Ishikawa (cell line): Measurements from ENCODE around the gene ADAM19.

Experiments
- CEBPB ChIP-seq: IDR thresholded peaks from 2 replicates; pipeline ENCODE4 v1.6.1; 2012
- CREB1 ChIP-seq: IDR thresholded peaks from 2 replicates; pipeline ENCODE4 v1.6.1; 2012; ENCODE audit warnings: low read depth
- EGR1 ChIP-seq: IDR thresholded peaks from 2 replicates; pipeline ENCODE4 v1.6.1; 2012
- EP300 ChIP-seq: IDR thresholded peaks from 2 replicates; pipeline ENCODE4 v1.6.1; 2012; ENCODE audit warnings: borderline replicate concordance
- FOXM1 ChIP-seq: IDR thresholded peaks from 2 replicates; pipeline ENCODE4 v1.6.1; 2012; ENCODE audit warnings: low read depth, borderline replicate concordance
- MAX ChIP-seq: IDR thresholded peaks from 2 replicates; pipeline ENCODE4 v1.6.1; 2012
- NFIC ChIP-seq: IDR thresholded peaks from 2 replicates; pipeline ENCODE4 v1.6.1; 2012
- RAD21 ChIP-seq: IDR thresholded peaks from 2 replicates; pipeline ENCODE4 v1.6.1; 2012; ENCODE audit warnings: low read depth
- REST ChIP-seq: IDR thresholded peaks from 2 replicates; pipeline ENCODE4 v1.6.1; 2012; ENCODE audit warnings: low read depth, mild to moderate bottlenecking
- TAF1 ChIP-seq: IDR thresholded peaks from 2 replicates; pipeline ENCODE4 v1.6.1; 2012; ENCODE audit warnings: low read depth, mild to moderate bottlenecking
- TCF12 ChIP-seq: IDR thresholded peaks from 2 replicates; pipeline ENCODE4 v1.6.1; 2012; ENCODE audit warnings: low read depth
- TEAD4 ChIP-seq: IDR thresholded peaks from 2 replicates; pipeline ENCODE4 v1.6.1; 2012
- USF1 ChIP-seq: IDR thresholded peaks from 2 replicates; pipeline ENCODE4 v1.6.1; 2012
- YY1 ChIP-seq: IDR thresholded peaks from 2 replicates; pipeline ENCODE4 v1.6.1; 2012; ENCODE audit warnings: low read depth
- ZBTB7A ChIP-seq: IDR thresholded peaks from 2 replicates; pipeline ENCODE4 v1.6.1; 2012; ENCODE audit warnings: low read depth

The ADAM19 gene

GRCh38 chr5:157607371-157608161 is 32.0 kb upstream of the ADAM19 start:
- no peak for TF ChIP-seq USF1
- no peak for TF ChIP-seq EGR1

- TF ChIP-seq MAX (no peak), NFIC (no peak), YY1 (no peak), TEAD4 (no peak)
These were observed 30.5 kb upstream of the ADAM19 start for GRCh38 chr5:157606046-157606445.

- TF ChIP-seq REST (no peak), NFIC (no peak)
These were observed 28.0 kb upstream of the ADAM19 start for GRCh38 chr5:157603333-157604190.

GRCh38 chr5:157602505-157602904 is 26.9 kb upstream of the ADAM19 start:
- TF ChIP-seq TCF12, result no peak
- no peak for TF ChIP-seq RAD21
- no peak for TF ChIP-seq USF1
- no peak for TF ChIP-seq TAF1
- no peak for TF ChIP-seq CEBPB
- TF ChIP-seq EP300, result no peak
- TF ChIP-seq CREB1, result no peak
- TF ChIP-seq REST, result no peak
- TF ChIP-seq EGR1, result no peak
- no peak for TF ChIP-seq FOXM1
- no peak for TF ChIP-seq ZBTB7A
- TF ChIP-seq TEAD4, result no peak
- TF ChIP-seq NFIC, result no peak

- TF ChIP-seq USF1 (no peak), FOXM1 (no peak), ZBTB7A (no peak)
These were observed 24.7 kb upstream of the ADAM19 start for GRCh38 chr5:157600252-157600651.

- TF ChIP-seq TCF12, result no peak
- no peak for TF ChIP-seq CEBPB
These were observed 24.0 kb upstream of the ADAM19 start for GRCh38 chr5:157599565-157599964.
